ENCODE results near the gene RNASEH2C.

DNA sequence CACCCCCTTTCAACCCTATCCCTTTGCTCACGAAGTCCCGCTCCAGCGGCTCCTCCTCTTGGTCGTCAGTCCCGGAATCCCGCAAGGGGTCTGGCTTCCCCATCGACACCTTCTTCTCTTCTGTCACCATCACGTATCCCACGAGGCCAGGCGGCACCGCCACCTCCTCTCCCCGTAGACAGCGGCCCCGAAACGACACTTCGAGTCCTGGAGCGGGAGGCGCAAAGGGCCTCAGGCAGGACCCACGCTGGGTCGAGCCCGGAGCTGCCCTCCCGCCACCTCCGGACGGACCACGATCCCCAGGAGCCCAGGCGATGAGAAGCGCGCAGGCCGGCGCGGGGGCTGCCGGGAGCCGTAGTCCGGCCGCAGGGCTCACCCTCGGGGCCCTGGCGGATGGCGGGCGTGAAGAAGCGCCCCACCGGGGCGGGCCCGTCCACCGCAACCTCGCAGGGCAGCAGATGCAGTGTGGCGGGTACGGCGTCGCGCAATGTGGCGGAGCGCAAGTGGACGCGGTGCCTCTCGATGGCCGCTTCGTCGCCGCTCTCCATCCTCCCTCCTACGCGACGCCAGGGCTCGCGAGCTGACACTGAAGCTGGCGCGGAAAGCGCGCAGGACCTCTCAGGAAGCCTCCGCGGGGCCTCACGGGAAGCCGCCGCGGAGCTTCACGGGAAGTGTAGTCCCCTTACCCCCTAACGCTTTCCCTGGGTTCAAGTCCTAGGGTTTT lies at the start of gene RNASEH2C:
- TF ChIP-seq, protein P1, sequence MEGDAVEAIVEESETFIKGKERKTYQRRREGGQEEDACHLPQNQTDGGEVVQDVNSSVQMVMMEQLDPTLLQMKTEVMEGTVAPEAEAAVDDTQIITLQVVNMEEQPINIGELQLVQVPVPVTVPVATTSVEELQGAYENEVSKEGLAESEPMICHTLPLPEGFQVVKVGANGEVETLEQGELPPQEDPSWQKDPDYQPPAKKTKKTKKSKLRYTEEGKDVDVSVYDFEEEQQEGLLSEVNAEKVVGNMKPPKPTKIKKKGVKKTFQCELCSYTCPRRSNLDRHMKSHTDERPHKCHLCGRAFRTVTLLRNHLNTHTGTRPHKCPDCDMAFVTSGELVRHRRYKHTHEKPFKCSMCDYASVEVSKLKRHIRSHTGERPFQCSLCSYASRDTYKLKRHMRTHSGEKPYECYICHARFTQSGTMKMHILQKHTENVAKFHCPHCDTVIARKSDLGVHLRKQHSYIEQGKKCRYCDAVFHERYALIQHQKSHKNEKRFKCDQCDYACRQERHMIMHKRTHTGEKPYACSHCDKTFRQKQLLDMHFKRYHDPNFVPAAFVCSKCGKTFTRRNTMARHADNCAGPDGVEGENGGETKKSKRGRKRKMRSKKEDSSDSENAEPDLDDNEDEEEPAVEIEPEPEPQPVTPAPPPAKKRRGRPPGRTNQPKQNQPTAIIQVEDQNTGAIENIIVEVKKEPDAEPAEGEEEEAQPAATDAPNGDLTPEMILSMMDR (conservative IDR thresholded peaks at IDR 0.05 in 1 of 2, IDR thresholded peaks at IDR 0.05 in 1 of 2; ENCODE audit: extremely low read depth in 1 of 2, insufficient read depth in 1 of 2, low read depth in 1 of 2, low read length in 2 of 2): no peak
- TF ChIP-seq EZH2 (IDR thresholded peaks at IDR 0.05; ENCODE audit: borderline replicate concordance, low read length): no peak
